Uterus (tissue), 4 donors: ENCODE results near the gene MOB3B. TPM values are rescaled to one million over a fixed set of nuclear protein-coding genes. Genes with fewer than 3 reads are reported as not detected.

ENCODE experiments used
- DNase-seq, 2 donors: peaks; one replicate each; pipeline ENCODE4 v3.0.0-alpha.2; 2019 to 2020
- H3K27ac ChIP-seq, 2 donors: fragments of 200-600 bp; sonication (generic); 1 replicate in 1 of 2; 2 replicates in 1 of 2; pipeline ENCODE4 v1.5.1; 2016 to 2018
- H3K27me3 ChIP-seq, 2 donors: fragments of 200-600 bp; sonication (generic); one replicate each; pipeline ENCODE4 v1.5.1; 2018 to 2019; ENCODE audit warnings: control low read depth in 1 of 2
- H3K36me3 ChIP-seq, 2 donors: fragments of 200-600 bp; sonication (generic); one replicate each; pipeline ENCODE4 v1.5.1; 2019; ENCODE audit warnings: control low read depth in 1 of 2
- H3K4me1 ChIP-seq, 2 donors: fragments of 200-600 bp; sonication (generic); one replicate each; pipeline ENCODE4 v1.5.1; 2018 to 2019; ENCODE audit warnings: control low read depth in 1 of 2
- H3K4me3 ChIP-seq, 2 donors: fragments of 200-600 bp; sonication (generic); 1 replicate in 1 of 2; 2 replicates in 1 of 2; pipeline ENCODE4 v1.5.1; 2018 to 2019; ENCODE audit warnings: mild to moderate bottlenecking in 1 of 2
- H3K9me3 ChIP-seq, 2 donors: fragments of 200-600 bp; sonication (generic); one replicate each; pipeline ENCODE4 v1.5.1; 2019; ENCODE audit warnings: control low read depth in 1 of 2
- CTCF ChIP-seq, 4 experiments: fragments of 200-600 bp in 2 of 4; fragments of 450-650 bp in 2 of 4; sonication (generic) in 2 of 4; IDR thresholded peaks; one replicate each; pipeline ENCODE4 v1.5.1; 2016 to 2019; ENCODE audit warnings: antibody characterized with exemption in 4 of 4, mild to moderate bottlenecking in 2 of 4, moderate library complexity in 1 of 4
- POLR2A ChIP-seq, 2 donors: fragments of 450-650 bp; IDR thresholded peaks; one replicate each; pipeline ENCODE4 v1.6.1; 2016; ENCODE audit warnings: antibody characterized with exemption in 2 of 2, mild to moderate bottlenecking in 1 of 2, moderate library complexity in 1 of 2
- intact Hi-C: fragments of 100-400 bp; cut with DNase I; formaldehyde crosslinking; loops from one replicate; pipeline ENCODE4 v1.15.1; 2023; ENCODE audit warnings: low total_unique reads
- total RNA-seq, 4 donors: library from RNA; depleted of rRNA in 3 of 4; stranded (reverse); fragments of >200 nt in 3 of 4; gene quantifications; one replicate each; pipeline versions ENCODE4 v1.1.0 to v1.2.4, GENCODE V29; 2014 to 2023
- donor health status: DM: yes; HTN: yes; CAD: no.

The MOB3B gene
- total RNA-seq, 4 donors from 2014 or later = 2.0 to 34.4 (median 12.6) TPM

DNA sequence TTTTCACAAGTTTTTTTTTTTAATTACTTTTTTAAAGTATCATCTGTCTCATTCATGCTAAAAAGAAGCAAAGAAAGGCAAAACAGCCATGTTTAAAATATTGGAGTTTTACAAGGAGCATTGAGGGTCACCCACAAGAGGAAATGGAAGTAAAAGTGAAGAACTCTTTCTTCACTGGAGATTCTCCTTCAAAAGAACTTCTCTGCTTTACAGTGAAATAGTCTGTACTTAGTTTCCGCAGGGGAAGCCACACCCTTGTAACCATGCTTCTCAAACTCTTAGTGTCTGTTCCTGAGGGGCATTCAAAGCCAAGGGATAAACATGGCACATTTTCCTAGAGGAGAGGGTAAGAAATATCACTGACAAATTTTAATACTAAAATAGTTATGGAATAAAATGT is 35.1 kb upstream of the MOB3B start:
- no peaks in the 10 kb centered on the region for H3K4me1 ChIP-seq
- no peak overlapping the region for H3K4me3 ChIP-seq
- no peak for TF ChIP-seq CTCF (IDR thresholded peaks at IDR 0.05)
- TF ChIP-seq POLR2A (IDR thresholded peaks at IDR 0.05) = no peak
- no peaks in the 10 kb centered on the region for H3K9me3 ChIP-seq
- H3K36me3 ChIP-seq = no peaks in the 10 kb centered on the region
- H3K27ac ChIP-seq = no peak overlapping the region
- H3K27me3 ChIP-seq = no peaks in the 10 kb centered on the region
- intact Hi-C loops = no loop called here
- DNase-seq = no peak

- Histone ChIP-seq H3K36me3 (no peaks in the 10 kb centered on the region), H3K27ac (peak overlapping the region in 1 of 2 donors; percentile 4)
Measured at GRCh38 chr9:27563738-27564430, 34.3 kb upstream of the MOB3B start.

DNA sequence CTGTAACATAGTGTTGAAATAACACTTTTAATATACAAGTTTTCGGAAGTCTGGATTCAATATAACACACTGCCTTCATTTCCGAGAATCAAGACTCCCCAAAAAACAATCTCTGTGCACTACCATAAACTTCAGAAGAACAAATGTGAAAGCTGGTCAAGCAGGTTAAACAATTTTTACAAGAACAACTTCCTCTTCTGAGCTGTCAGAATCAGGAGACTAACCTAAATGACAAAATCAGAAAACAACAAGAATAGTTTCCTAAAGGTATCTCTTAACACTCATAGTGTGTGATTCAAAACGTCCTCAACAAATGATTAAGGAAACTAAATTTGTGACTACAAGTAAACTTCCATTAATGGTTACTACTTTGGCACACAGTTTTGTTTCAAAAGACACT is 32.1 kb upstream of the MOB3B start:
- intact Hi-C loops = no loop called here
- no peak for DNase-seq
- Histone ChIP-seq H3K27ac (no peak overlapping the region), H3K36me3 (no peaks in the 10 kb centered on the region), H3K9me3 (no peaks in the 10 kb centered on the region), H3K4me3 (no peak overlapping the region), H3K27me3 (no peaks in the 10 kb centered on the region), H3K4me1 (no peaks in the 10 kb centered on the region)
- TF ChIP-seq POLR2A (IDR thresholded peaks at IDR 0.05) = no peak
- TF ChIP-seq CTCF (IDR thresholded peaks at IDR 0.05) = no peak

More at GRCh38 chr9:27563738-27564430, 34.3 kb upstream of the MOB3B start:
- Histone ChIP-seq H3K4me3 (no peak overlapping the region), H3K4me1 (no peaks in the 10 kb centered on the region), H3K27me3 (no peaks in the 10 kb centered on the region), H3K9me3 (no peaks in the 10 kb centered on the region)
- intact Hi-C loops = no loop called here
- no peak for TF ChIP-seq CTCF (IDR thresholded peaks at IDR 0.05)
- TF ChIP-seq POLR2A (IDR thresholded peaks at IDR 0.05) = no peak
- DNase-seq = no peak

GRCh38 chr9:27560457-27560856 is 30.8 kb upstream of the MOB3B start:
- intact Hi-C loops = no loop called here
- no peak for DNase-seq
- no peaks in the 10 kb centered on the region for H3K36me3 ChIP-seq

More at GRCh38 chr9:27560457-27560856, 30.8 kb upstream of the MOB3B start:
- Histone ChIP-seq H3K9me3 (no peaks in the 10 kb centered on the region), H3K27ac (no peak overlapping the region), H3K4me1 (no peaks in the 10 kb centered on the region), H3K27me3 (no peaks in the 10 kb centered on the region), H3K4me3 (no peak overlapping the region)
- TF ChIP-seq POLR2A (IDR thresholded peaks at IDR 0.05) (no peak), CTCF (IDR thresholded peaks at IDR 0.05) (no peak)
